Heart right ventricle (tissue), 16 donors: Measurements from ENCODE around the gene AHNAK. TPM values are rescaled to one million over a fixed set of nuclear protein-coding genes. Genes with fewer than 3 reads are reported as not detected.
"Not testable (repeated sequence)": the region's sequence is repeated elsewhere in the genome, so short reads cannot be mapped to it uniquely, and the experiment has no call there.

Experiments
- ATAC-seq, 8 donors: fragments of 200-7000 bp; cut with Tn5 transposase; one replicate each; pipeline ENCODE4 v1.9.1; 2020; ENCODE audit warnings: mild to moderate bottlenecking in 8 of 8, moderate library complexity in 8 of 8, moderate number of reproducible peaks in 1 of 8
- DNase-seq, 2 donors: peaks; one replicate each; pipeline ENCODE4 v3.0.0-alpha.2; 2020
- H3K27ac ChIP-seq, 10 donors: fragments of 200-600 bp; sonication (generic) in 2 of 10; one replicate each; pipeline versions ENCODE4 v1.5.0 to v1.8.0; 2020 to 2022; ENCODE audit warnings: mild to moderate bottlenecking in 3 of 10
- H3K27me3 ChIP-seq, 7 donors: fragments of 200-600 bp; one replicate each; pipeline ENCODE4 v1.8.0; 2021 to 2022; ENCODE audit warnings: mild to moderate bottlenecking in 2 of 7
- H3K36me3 ChIP-seq, 9 donors: fragments of 200-600 bp; sonication (generic) in 1 of 9; one replicate each; pipeline versions ENCODE4 v1.5.0 to v1.8.0; 2020 to 2022; ENCODE audit warnings: mild to moderate bottlenecking in 2 of 9
- H3K4me1 ChIP-seq, 9 donors: fragments of 200-600 bp; sonication (generic) in 1 of 9; one replicate each; pipeline versions ENCODE4 v1.5.0 to v1.8.0; 2020 to 2022; ENCODE audit warnings: mild to moderate bottlenecking in 4 of 9
- H3K4me3 ChIP-seq, 10 donors: fragments of 200-600 bp; sonication (generic) in 2 of 10; one replicate each; pipeline versions ENCODE4 v1.5.0 to v1.8.0; 2020 to 2022; ENCODE audit warnings: mild to moderate bottlenecking in 7 of 10, moderate library complexity in 2 of 10
- H3K9me3 ChIP-seq, 11 donors: fragments of 200-600 bp in 10 of 11; sonication (generic) in 2 of 11; one replicate each; pipeline versions ENCODE4 v1.5.0 to v1.8.0; 2013 to 2022; ENCODE audit warnings: mild to moderate bottlenecking in 2 of 11, control low read depth in 1 of 11, moderate library complexity in 1 of 11
- CTCF ChIP-seq, 9 donors: fragments of 200-600 bp; sonication (generic) in 2 of 9; IDR thresholded peaks; one replicate each; pipeline versions ENCODE4 v1.5.0 to v1.8.0; 2021 to 2022; ENCODE audit warnings: antibody characterized with exemption in 9 of 9, mild to moderate bottlenecking in 5 of 9, moderate library complexity in 1 of 9
- whole genome bisulfite sequencing, 2 donors: extraction: QIAGEN DNeasy Blood & Tissue Kit; methylation state at CpG; one replicate each; pipeline ENCODE4 v1.1.7; 2013; ENCODE audit warnings: inconsistent platforms in 1 of 2; 5-methylcytosine and 5-hydroxymethylcytosine counted together
- intact Hi-C, 10 donors: fragments of 100-400 bp; cut with DNase I; formaldehyde crosslinking; loops; one replicate each; pipeline versions ENCODE4 v1.11.1 to v1.14.2; 2022
- polyA plus RNA-seq, 2 donors: library from polyadenylated mRNA; stranded (reverse); fragments of 200-250 nt; gene quantifications; one replicate each; pipeline ENCODE4 v1.2.3, GENCODE V29; 2013
- total RNA-seq, 10 donors: library from RNA; stranded (reverse); fragmentation: NEBNext Ultra II Directional in 3 of 10; extraction: Animal tissue kit (Norgen Biotek cat#: 25700) in 3 of 10; gene quantifications; one replicate each; pipeline versions ENCODE4 v1.2.1 to v1.2.4, GENCODE V29; 2021 to 2023
- donor health status: Arrhythmogenic right ventricular cardiomyopathy.
- donor health status: ischemic (EF 13 %, LVEDD 7.1; RV severe dilation, severe dysfunction).
- donor health status: healthy with polysubstance abuse.
- donor health status: DM: no; HTN: yes; CAD: no.
- donor health status: DM: no; HTN: no; CAD: no.
- donor health status: ischemic (EF 25% LVEDD 6.9; RV normal size, moderate dysfunction).
- donor health status: ischemic (EF 25% LVEDD 5.7; RV mildly dilated, moderate dysfunction).
- donor health status: healthy.
- donor health status: DM: yes; HTN: yes; CAD: no.
- donor health status: Ischemic cardiomyopathy.
- donor health status: ischemic (EF 35%, LVEDD 5.7; RV mildly dilated, moderate dysfunction).
- donor health status: nonischemic (EF 11% LVEDD 7.7; RV severe dilation, severe dysfunction).
- donor health status: DM: yes; HTN: yes; CAD: no.
- donor health status: PGD.
- donor health status: ischemic (EF 29% LVEDD 5.4; RV normal size, mild dysfunction).
- donor health status: nonischemic (EF 23%, LVEDD 6.1; RV moderate dilation, normal function).

AHNAK gene
- total and polyA plus RNA-seq, 12 donors: 101 to 447 (median 366) TPM

- ATAC-seq (no peak), DNase-seq (no peak)
- Histone ChIP-seq H3K4me3 (no peak overlapping the region), H3K36me3 (peaks cover 0 to 100% (median 71%) of the 10 kb centered on the region in 9 donors), H3K9me3 (no peaks in the 10 kb centered on the region), H3K4me1 (peaks cover 0 to 32% (median 18%) of the 10 kb centered on the region in 9 donors), H3K27me3 (no peaks in the 10 kb centered on the region), H3K27ac (no peak overlapping the region)
- TF ChIP-seq CTCF (IDR thresholded peaks at IDR 0.05): no peak
- intact Hi-C loops: loop anchor here in 1 of 10 donors (10.0 kb wide), 1 partner anchor 172 kb away; no protein-coding TSS in a partner anchor
- WGBS, 2 donors: 87 to 88% methylated on average over 8 of the region's 8 CpGs
These were observed 20.5 kb upstream of the AHNAK start for GRCh38 chr11:62567018-62567633.

GRCh38 chr11:62566247-62566646, 19.6 kb upstream of the AHNAK start:
- Histone ChIP-seq H3K27ac (no peak overlapping the region), H3K4me1 (peaks cover 0 to 26% (median 12%) of the 10 kb centered on the region in 9 donors), H3K9me3 (no peaks in the 10 kb centered on the region), H3K4me3 (no peak overlapping the region), H3K36me3 (peaks cover 0 to 100% (median 75%) of the 10 kb centered on the region in 9 donors), H3K27me3 (no peaks in the 10 kb centered on the region)
- TF ChIP-seq CTCF (IDR thresholded peaks at IDR 0.05): no peak
- WGBS, 2 donors: 93 to 94% methylated on average over 8 of the region's 8 CpGs
- DNase-seq (no peak), ATAC-seq (no peak)
- intact Hi-C loops: loop anchor here in 1 of 10 donors (10.0 kb wide), 1 partner anchor 171 kb away; no protein-coding TSS in a partner anchor

DNA sequence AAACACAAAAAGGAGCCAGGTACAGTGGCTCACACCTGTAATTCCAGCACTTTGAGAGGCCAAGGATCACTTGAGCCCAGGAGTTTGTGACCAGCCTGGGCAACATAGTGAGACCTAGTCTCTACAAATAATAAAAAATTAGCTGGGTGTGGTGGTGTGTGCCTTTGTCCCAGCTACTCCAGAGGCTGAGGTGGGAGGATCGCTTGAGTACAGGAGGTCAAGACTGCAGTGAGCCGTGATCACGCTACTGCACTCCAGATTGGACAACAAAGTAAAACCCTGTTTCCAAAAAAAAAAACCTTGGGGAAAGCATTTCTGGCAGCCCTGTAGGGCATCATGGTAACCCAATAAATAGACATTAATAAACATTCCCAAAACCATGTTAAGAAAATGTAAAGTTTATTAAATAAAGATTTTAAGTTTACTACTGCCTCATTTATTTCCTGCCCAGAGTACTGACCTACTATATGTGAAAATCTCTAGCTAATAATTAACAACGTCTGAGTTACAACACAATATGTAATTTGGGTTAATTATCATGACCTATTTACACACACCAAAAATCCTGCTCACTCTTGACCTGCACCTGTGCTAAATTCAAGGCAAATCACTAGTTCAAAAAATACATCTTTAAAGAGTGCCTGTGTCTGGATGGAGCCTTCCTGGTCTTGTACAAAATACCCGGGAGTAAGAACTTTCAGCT, 18.6 kb upstream of the AHNAK start:
- H3K27me3 ChIP-seq: no peaks in the 10 kb centered on the region
- TF ChIP-seq CTCF (IDR thresholded peaks at IDR 0.05): no peak
- peaks cover 4 to 29% (median 16%) of the 10 kb centered on the region in 9 donors for H3K4me1 ChIP-seq
- no peaks in the 10 kb centered on the region for H3K9me3 ChIP-seq
- DNase-seq (no peak), ATAC-seq (no peak)
- no peak overlapping the region for H3K4me3 ChIP-seq
- no peak overlapping the region for H3K27ac ChIP-seq
- WGBS, 2 donors: 70 to 75% methylated on average over 5 of the region's 5 CpGs
- intact Hi-C loops: loop anchor here in 1 of 10 donors (10.0 kb wide), 1 partner anchor 170 kb away; no protein-coding TSS in a partner anchor
- H3K36me3 ChIP-seq: peaks cover 0 to 100% (median 67%) of the 10 kb centered on the region in 9 donors

GRCh38 chr11:62561677-62562230, 15.1 kb upstream of the AHNAK start:
- H3K27ac ChIP-seq: peak overlapping the region in 4 of 10 donors; percentile 15 to 76 (median 64)
- peaks cover 0 to 94% (median 51%) of the 10 kb centered on the region in 9 donors for H3K36me3 ChIP-seq
- not testable (repeated sequence) for H3K27me3 ChIP-seq, ATAC-seq, H3K9me3 ChIP-seq, H3K4me3 ChIP-seq, DNase-seq
- intact Hi-C loops: loop anchor here in 6 of 10 donors (2.0 to 10.0 kb wide), 7 partner anchors 19 to 167 kb away; no protein-coding TSS in a partner anchor
- WGBS, 2 donors: 69 to 78% methylated on average over 3 of the region's 3 CpGs
- H3K4me1 ChIP-seq: peaks cover 13 to 41% (median 27%) of the 10 kb centered on the region in 9 donors
